IPS-20b (cell line): ENCODE results near the gene NFAM1.

Source experiments
- H3K27ac ChIP-seq: one replicate; pipeline ENCODE4 v1.5.1; 2013; ENCODE audit warnings: low read length
- H3K27me3 ChIP-seq: 2 replicates; pipeline ENCODE4 v1.6.1; 2013; ENCODE audit warnings: mild to moderate bottlenecking, low read length, inconsistent platforms; ENCODE audit not compliant: insufficient read depth
- H3K36me3 ChIP-seq: 2 replicates; pipeline ENCODE4 v1.6.1; 2013; ENCODE audit warnings: low read depth, mild to moderate bottlenecking, inconsistent platforms, low read length, moderate library complexity; ENCODE audit not compliant: insufficient read depth
- H3K4me1 ChIP-seq: 2 replicates; pipeline ENCODE4 v1.6.1; 2013; ENCODE audit warnings: mild to moderate bottlenecking, control low read depth, inconsistent platforms, low read length, moderate library complexity; ENCODE audit not compliant: insufficient read depth
- H3K4me3 ChIP-seq: 2 replicates; pipeline ENCODE4 v1.5.1; 2013; ENCODE audit warnings: mild to moderate bottlenecking, low read length, inconsistent platforms
- H3K9ac ChIP-seq: 2 replicates; pipeline ENCODE4 v1.6.1; 2013; ENCODE audit warnings: low read depth, mild to moderate bottlenecking, inconsistent platforms, low read length, moderate library complexity
- H3K9me3 ChIP-seq: 2 replicates; pipeline ENCODE4 v1.6.1; 2013; ENCODE audit warnings: mild to moderate bottlenecking, low read depth, low read length, inconsistent platforms; ENCODE audit not compliant: insufficient read depth

NFAM1 gene

GRCh38 chr22:42432020-42432596 lies at the start of gene NFAM1:
Gene NFAM1, minus strand, starts transcription at chr22:42432403. Its CDS starts 46 bp downstream, at chr22:42432357.
- H3K36me3 ChIP-seq, result no peaks in the 10 kb centered on the region
- H3K4me3 ChIP-seq, result no peak within 1 kb of the TSS
- no peaks in the 10 kb centered on the region for H3K9me3 ChIP-seq
- H3K27ac ChIP-seq, result no peak within 1 kb of the TSS
- H3K4me1 ChIP-seq, result no peaks in the 10 kb centered on the region; the same call in 1 of the 2 replicates
- H3K27me3 ChIP-seq, result peaks cover 53% of the 10 kb centered on the region
- H3K9ac ChIP-seq, result no peak within 1 kb of the TSS

- H3K27ac ChIP-seq, result no peak overlapping the region
- H3K36me3 ChIP-seq, result no peaks in the 10 kb centered on the region
- no peak overlapping the region for H3K9ac ChIP-seq
- no peak overlapping the region for H3K4me3 ChIP-seq
- H3K9me3 ChIP-seq, result no peaks in the 10 kb centered on the region
- H3K4me1 ChIP-seq, result 0 out of 2 replicates have a peak, but pooled peaks cover 4% of the 10 kb centered on the region
- peaks cover 10% of the 10 kb centered on the region for H3K27me3 ChIP-seq
Measured at GRCh38 chr22:42475122-42475521, 42.9 kb upstream of the NFAM1 start.

- Histone ChIP-seq H3K4me3 (no peak overlapping the region), H3K9me3 (no peaks in the 10 kb centered on the region), H3K4me1 (0 out of 2 replicates have a peak, but pooled peaks cover under 1% of the 10 kb centered on the region)
Measured at GRCh38 chr22:42473484-42474193, 41.4 kb upstream of the NFAM1 start.

GRCh38 chr22:42472671-42473070 lies 40.5 kb upstream of the NFAM1 start:
- Histone ChIP-seq H3K4me3 (no peak overlapping the region), H3K36me3 (no peaks in the 10 kb centered on the region), H3K4me1 (no peaks in the 10 kb centered on the region), H3K27ac (no peak overlapping the region), H3K27me3 (peaks cover 15% of the 10 kb centered on the region), H3K9me3 (no peaks in the 10 kb centered on the region), H3K9ac (no peak overlapping the region)

More at GRCh38 chr22:42473484-42474193, 41.4 kb upstream of the NFAM1 start:
- Histone ChIP-seq H3K27ac (no peak overlapping the region), H3K9ac (no peak overlapping the region), H3K27me3 (peaks cover 10% of the 10 kb centered on the region), H3K36me3 (no peaks in the 10 kb centered on the region)

- Histone ChIP-seq H3K27ac (no peak overlapping the region), H3K9ac (no peak overlapping the region), H3K4me3 (no peak overlapping the region), H3K27me3 (peaks cover 15% of the 10 kb centered on the region), H3K36me3 (no peaks in the 10 kb centered on the region), H3K9me3 (no peaks in the 10 kb centered on the region), H3K4me1 (no peaks in the 10 kb centered on the region)
Measured at GRCh38 chr22:42471441-42471840, 39.2 kb upstream of the NFAM1 start.

GRCh38 chr22:42470366-42471082 lies 38.3 kb upstream of the NFAM1 start:
- no peaks in the 10 kb centered on the region for H3K9me3 ChIP-seq
- peaks cover 15% of the 10 kb centered on the region for H3K27me3 ChIP-seq
- H3K4me1 ChIP-seq, result no peaks in the 10 kb centered on the region
- H3K4me3 ChIP-seq, result no peak overlapping the region
- no peak overlapping the region for H3K27ac ChIP-seq
- no peak overlapping the region for H3K9ac ChIP-seq
- H3K36me3 ChIP-seq, result no peaks in the 10 kb centered on the region

- Histone ChIP-seq H3K4me3 (no peak overlapping the region), H3K27me3 (peaks cover 15% of the 10 kb centered on the region), H3K4me1 (no peaks in the 10 kb centered on the region), H3K9me3 (no peaks in the 10 kb centered on the region), H3K9ac (no peak overlapping the region), H3K27ac (no peak overlapping the region), H3K36me3 (no peaks in the 10 kb centered on the region)
Measured at GRCh38 chr22:42468841-42469240, 36.6 kb upstream of the NFAM1 start.

- H3K9me3 ChIP-seq, result no peaks in the 10 kb centered on the region
- H3K4me1 ChIP-seq, result peaks cover 21% of the 10 kb centered on the region; the same call in 1 of the 2 replicates
- H3K36me3 ChIP-seq, result no peaks in the 10 kb centered on the region
- H3K4me3 ChIP-seq, result no peak overlapping the region
- H3K27me3 ChIP-seq, result peaks cover 22% of the 10 kb centered on the region; the same call in 1 of the 2 replicates
- no peak overlapping the region for H3K27ac ChIP-seq
- no peak overlapping the region for H3K9ac ChIP-seq
Measured at GRCh38 chr22:42462016-42462415, 29.8 kb upstream of the NFAM1 start.

- H3K27ac ChIP-seq, result no peak overlapping the region
- H3K36me3 ChIP-seq, result no peaks in the 10 kb centered on the region
- H3K4me1 ChIP-seq, result peaks cover 21% of the 10 kb centered on the region; the same call in 1 of the 2 replicates
- no peak overlapping the region for H3K9ac ChIP-seq
- no peak overlapping the region for H3K4me3 ChIP-seq
- peaks cover 22% of the 10 kb centered on the region; the same call in 1 of the 2 replicates for H3K27me3 ChIP-seq
- no peaks in the 10 kb centered on the region for H3K9me3 ChIP-seq
Measured at GRCh38 chr22:42461511-42461910, 29.3 kb upstream of the NFAM1 start.

GRCh38 chr22:42459287-42460063 lies 27.3 kb upstream of the NFAM1 start:
- H3K36me3 ChIP-seq, result no peaks in the 10 kb centered on the region
- H3K9ac ChIP-seq, result no peak overlapping the region; the same call in 1 of the 2 replicates
- H3K4me3 ChIP-seq, result no peak overlapping the region
- no peak overlapping the region for H3K27ac ChIP-seq
- peaks cover 22% of the 10 kb centered on the region; the same call in 1 of the 2 replicates for H3K27me3 ChIP-seq
- no peaks in the 10 kb centered on the region for H3K9me3 ChIP-seq
- peaks cover 21% of the 10 kb centered on the region; the same call in 1 of the 2 replicates for H3K4me1 ChIP-seq

- H3K36me3 ChIP-seq, result no peaks in the 10 kb centered on the region
- no peaks in the 10 kb centered on the region for H3K27me3 ChIP-seq
- no peak overlapping the region for H3K27ac ChIP-seq
- H3K4me1 ChIP-seq, result no peaks in the 10 kb centered on the region
- H3K4me3 ChIP-seq, result no peak overlapping the region
- no peak overlapping the region for H3K9ac ChIP-seq
- H3K9me3 ChIP-seq, result no peaks in the 10 kb centered on the region
Measured at GRCh38 chr22:42452916-42453315, 20.7 kb upstream of the NFAM1 start.
